COLO829 (cell line): Measurements from ENCODE around the gene CRYBB1.
A peak's percentile ranks its signal among the peaks of the same experiment; 100 is the strongest.

Source experiments
- DNase-seq: peaks from one replicate; pipeline ENCODE4 v3.0.0; 2012; ENCODE audit warnings: low spot score

Gene CRYBB1

GRCh38 chr22:26604368-26604767 lies 13.5 kb downstream of the CRYBB1 start:
- DNase-seq = no peak

GRCh38 chr22:26602127-26602526 lies 15.7 kb downstream of the CRYBB1 start:
- DNase-seq = no peak

GRCh38 chr22:26601726-26602125 lies 16.1 kb downstream of the CRYBB1 start:
- no peak for DNase-seq

- DNase-seq = no peak
Observed at GRCh38 chr22:26599505-26599904, 18.3 kb downstream of the CRYBB1 start.

- no peak for DNase-seq
Observed at GRCh38 chr22:26597480-26597879, 20.3 kb downstream of the CRYBB1 start.

- no peak for DNase-seq
Observed at GRCh38 chr22:26597026-26597425, 20.8 kb downstream of the CRYBB1 start.

GRCh38 chr22:26593763-26594162 lies 24.1 kb downstream of the CRYBB1 start:
- DNase-seq = no peak

- DNase-seq = no peak
Observed at GRCh38 chr22:26592421-26592891, 25.4 kb downstream of the CRYBB1 start.

- DNase-seq = peak; percentile 67
Observed at GRCh38 chr22:26589845-26590736, 27.7 kb downstream of the CRYBB1 start, which contains the start of gene TPST2. Gene TPST2 (minus strand): TSS chr22:26590132. CDS start chr22:26541630, 48,502 bp downstream.

GRCh38 chr22:26589367-26589844 lies 28.4 kb downstream of the CRYBB1 start:
- DNase-seq = no peak

GRCh38 chr22:26588729-26589366 lies 29.0 kb downstream of the CRYBB1 start:
- no peak for DNase-seq

GRCh38 chr22:26587991-26588613 lies 29.7 kb downstream of the CRYBB1 start:
- DNase-seq = no peak

GRCh38 chr22:26586556-26587325 lies 31.1 kb downstream of the CRYBB1 start:
- no peak for DNase-seq

GRCh38 chr22:26585104-26585790 lies 32.6 kb downstream of the CRYBB1 start:
- DNase-seq = no peak

GRCh38 chr22:26584010-26584409 lies 33.8 kb downstream of the CRYBB1 start:
- no peak for DNase-seq

GRCh38 chr22:26581633-26582168 lies 36.1 kb downstream of the CRYBB1 start:
- no peak for DNase-seq

GRCh38 chr22:26581026-26581425 lies 36.8 kb downstream of the CRYBB1 start:
- DNase-seq = no peak

GRCh38 chr22:26580240-26580962 lies 37.4 kb downstream of the CRYBB1 start:
- DNase-seq = no peak

- DNase-seq = no peak
Observed at GRCh38 chr22:26579331-26579886, 38.4 kb downstream of the CRYBB1 start.

GRCh38 chr22:26577081-26577480 lies 40.7 kb downstream of the CRYBB1 start:
- DNase-seq = no peak
